ENCODE data around the gene TMEM40.
"Not testable (repeated sequence)": the region's sequence is repeated elsewhere in the genome, so short reads cannot be mapped to it uniquely, and the experiment has no call there.

The TMEM40 gene, protein sequence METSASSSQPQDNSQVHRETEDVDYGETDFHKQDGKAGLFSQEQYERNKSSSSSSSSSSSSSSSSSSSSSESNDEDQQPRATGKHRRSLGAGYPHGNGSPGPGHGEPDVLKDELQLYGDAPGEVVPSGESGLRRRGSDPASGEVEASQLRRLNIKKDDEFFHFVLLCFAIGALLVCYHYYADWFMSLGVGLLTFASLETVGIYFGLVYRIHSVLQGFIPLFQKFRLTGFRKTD

DNA sequence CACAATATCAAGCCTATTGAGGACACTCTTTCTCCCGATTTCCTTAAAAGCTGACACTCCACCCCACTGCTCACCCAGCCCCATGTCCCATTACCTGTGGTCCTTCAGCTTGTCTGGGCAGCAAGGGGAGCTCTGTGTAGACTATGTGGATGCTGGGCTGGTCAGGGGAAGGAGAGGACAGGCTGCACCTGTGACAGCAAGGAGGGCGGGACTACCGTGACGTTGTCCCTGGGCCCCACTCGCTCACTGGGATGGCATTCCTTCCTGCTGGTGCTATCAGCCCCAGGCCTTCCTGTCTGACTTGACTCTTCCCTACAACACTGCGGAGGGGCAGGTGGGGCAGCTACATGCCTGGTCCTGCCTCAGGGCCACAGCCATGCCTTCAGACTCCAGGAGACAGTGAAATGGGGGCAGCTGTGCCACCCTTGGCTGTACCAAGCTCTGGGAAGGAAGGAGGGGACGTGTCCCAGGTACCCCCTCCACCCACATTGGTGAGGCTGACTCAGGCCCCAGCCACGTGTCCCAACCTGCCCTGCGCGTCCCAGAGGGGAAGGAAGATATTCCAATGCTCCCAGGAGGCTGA is at the start of gene TMEM40:
Gene TMEM40 (minus strand): TSS at position 163 of the 583 bp plus-strand sequence. CDS start 9,427 bp downstream, outside the sequence.
- DNase-seq (ENCODE audit: low spot score), result no peak

DNA sequence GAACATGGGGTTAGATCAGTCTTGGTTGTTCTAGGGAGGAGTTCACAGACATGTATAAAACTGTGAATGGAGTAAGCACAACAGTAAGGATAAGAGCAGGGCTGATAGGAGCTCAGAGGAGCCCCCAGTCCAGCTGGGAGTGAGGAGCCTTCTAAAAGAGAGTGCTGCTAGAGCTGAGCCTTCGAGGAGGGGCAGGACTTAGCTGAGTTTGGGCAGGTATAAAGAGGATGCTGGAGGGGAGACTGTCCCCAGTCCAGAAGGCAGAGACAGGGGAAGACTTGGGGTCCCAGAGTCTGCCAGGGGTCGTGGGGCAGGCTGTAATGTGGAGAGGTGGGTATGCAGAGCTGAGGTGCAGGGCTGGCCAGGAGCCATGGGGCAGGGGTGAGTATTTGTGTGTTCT is 49.5 kb upstream of the TMEM40 start:
- DNase-seq (ENCODE audit: low spot score), result no peak

DNA sequence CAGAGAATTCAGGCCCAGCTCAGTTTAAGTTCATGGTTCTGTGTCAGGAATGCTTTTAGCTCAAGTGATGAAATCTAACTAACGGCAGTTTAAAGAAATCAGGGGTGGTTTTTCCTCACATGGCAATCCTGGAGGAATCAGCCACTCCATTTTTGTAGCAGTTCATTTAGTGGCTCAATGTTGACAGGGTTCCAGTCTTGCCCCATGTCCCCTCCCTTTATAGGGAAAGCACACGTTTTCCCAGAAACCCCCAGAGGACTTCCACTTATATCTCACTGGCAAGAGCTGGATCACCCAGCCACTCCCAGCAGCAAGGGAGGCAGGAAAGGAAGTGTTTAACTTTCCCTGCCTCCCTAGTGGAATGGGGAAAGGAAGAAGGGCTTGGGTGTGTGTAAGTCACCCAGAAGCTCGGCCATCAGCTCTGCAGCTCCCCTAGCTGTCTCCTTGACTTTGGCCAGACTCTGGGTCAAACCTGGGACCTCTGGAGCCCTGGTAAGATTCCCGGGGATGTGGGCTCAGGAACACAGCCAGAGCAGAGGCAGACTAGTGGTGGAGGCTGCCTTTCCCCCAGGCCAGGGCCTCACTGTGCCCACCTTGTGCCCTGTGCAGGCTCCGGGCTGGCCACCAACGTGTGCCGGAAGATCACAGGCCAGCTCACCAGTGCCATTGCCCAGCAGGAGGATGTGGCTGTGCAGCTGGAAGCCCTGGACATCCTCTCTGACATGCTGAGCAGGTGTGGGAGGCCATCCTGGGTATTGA is 48.7 kb upstream of the TMEM40 start:
- no peak for DNase-seq (ENCODE audit: low spot score)

DNA sequence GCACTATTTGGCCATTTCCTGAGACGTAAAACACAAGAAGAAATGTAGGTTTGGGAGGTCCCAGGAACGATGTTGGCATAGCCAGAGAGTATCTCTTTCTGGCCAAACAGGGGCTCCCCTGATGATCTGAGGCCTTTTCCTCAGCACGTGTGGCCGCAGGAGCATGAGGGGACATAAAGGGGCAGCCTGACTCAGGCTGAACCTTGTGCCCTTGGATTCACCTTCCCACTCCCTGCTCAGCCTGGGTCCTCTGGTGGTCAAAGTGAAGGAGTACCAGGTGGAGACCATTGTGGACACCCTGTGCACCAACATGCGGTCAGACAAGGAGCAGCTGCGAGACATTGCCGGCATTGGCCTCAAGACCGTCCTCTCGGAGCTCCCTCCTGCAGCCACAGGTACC is 48.0 kb upstream of the TMEM40 start:
- DNase-seq (ENCODE audit: low spot score), result no peak

DNA sequence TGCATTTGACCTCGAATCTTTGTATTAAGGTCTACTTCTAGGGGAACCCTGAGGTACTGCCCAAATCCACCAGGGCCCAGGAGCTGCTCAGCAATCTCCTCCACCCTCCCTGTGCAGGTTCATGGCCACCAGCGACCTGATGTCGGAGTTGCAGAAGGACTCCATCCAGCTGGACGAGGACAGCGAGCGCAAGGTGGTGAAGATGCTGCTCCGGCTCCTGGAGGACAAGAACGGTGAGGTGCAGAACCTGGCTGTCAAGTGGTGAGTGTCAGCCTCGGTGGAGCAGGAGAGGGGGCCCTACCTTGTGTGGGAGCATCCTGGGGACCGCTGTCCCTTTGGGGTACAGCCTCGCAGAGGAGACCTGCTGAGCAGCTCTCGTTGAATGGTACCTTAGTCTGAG is 44.3 kb upstream of the TMEM40 start:
- DNase-seq (ENCODE audit: low spot score), result no peak

DNA sequence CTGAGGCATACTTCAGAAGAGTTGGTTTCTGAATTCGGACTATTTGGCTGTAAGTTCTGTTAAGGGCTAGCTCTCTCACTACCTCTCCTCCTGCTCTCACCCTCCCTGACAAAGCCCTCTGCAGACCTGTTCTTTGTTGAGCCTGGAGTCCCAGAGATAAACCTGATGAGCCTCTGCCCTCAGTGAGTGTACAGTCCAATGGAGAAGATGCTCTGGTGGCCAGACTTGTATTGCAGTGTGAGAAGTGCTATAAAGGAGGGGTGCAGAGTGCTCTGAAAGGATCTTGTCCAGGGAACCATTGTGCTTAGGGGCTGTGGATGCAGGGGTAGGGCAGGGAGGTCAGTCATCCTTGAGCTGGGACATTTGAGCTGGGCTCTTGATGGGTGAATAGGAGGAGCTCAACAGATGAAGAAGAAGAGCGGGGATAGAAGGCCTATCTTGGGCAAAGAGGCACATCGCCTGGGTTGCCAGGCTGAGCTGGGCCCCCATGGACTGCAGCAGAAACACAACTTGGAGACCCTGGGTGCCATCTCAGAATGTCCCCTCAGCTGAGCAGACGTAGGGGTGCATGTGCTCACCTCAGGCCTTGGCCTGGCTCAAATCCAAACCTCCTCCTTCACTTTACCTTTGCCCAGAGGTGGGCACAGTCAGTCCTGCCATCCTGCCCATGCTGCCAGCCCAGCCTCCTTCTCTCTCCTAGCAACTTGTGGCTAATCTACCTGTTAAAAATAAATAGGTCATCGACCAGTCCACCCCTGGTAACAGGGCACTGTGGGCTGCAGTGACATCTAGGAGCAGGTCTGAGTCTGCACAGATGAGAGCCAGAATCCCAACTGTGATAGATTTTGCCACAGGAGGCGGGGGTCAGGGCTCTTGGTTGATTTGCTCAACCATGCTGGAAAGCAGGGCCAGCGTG is 40.7 kb upstream of the TMEM40 start:
- DNase-seq (ENCODE audit: low spot score), result no peak

DNA sequence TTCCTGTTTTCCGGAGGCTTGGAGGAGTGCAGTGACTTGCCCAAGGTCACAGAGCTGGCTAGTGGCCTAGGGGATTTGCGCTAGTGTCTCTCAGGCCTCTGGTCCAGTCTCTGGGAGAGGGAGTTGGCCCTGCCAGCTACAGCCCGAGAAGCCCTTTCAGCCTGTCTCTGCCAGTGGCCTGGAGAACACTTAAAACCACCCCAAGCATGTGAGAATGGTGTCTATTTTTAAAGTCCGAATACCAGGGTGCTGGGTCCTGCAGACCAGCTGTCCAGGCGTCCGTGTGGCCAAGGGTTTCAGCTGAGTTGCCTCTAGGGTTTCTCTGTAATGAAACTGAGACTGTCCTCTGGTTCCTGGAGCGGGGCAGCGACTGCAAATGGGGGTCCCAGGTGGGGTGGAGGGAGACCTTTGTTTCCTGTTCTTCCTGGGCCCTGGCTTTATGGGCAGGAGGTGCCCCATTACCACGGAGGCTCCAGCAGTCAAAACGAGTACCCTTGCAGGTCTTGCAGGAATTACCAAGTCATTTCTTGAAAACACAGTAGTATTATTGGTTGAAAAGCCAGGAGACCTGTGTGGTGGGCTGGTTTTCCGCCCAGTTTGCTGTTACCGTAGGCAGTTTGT is 39.6 kb upstream of the TMEM40 start:
- DNase-seq (ENCODE audit: low spot score), result no peak

DNA sequence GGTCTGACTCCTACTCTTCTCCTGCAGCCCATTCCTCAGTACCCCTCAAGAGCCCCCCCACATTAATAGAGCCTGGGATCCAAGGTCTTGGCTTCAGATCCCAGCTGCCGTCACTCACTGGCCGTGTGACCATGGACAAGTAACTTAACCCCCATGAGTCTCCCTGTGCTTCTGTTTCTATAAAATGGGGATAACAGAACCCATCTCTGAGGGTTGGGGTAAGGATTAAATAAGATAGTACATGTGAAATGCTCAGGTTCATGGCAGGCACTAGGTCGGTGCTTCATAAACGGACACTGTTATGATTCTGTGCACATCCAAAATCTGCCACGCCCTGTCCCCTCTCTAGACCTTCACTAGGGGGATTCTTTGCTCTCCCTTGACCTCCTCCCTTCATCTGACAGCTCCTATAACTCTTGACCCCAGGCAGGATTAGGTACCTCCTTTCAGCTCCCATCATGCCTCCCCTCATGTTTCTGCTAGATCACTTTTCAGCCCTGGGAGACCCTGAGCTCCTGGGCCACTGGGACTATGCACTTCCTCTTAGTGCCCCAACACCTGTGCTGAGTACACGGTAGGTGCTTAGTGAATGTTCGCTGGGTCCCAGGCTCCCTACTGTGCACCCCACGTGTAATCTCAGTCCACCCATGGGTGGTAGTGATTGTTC is 39.0 kb upstream of the TMEM40 start:
- no peak for DNase-seq (ENCODE audit: low spot score)

DNA sequence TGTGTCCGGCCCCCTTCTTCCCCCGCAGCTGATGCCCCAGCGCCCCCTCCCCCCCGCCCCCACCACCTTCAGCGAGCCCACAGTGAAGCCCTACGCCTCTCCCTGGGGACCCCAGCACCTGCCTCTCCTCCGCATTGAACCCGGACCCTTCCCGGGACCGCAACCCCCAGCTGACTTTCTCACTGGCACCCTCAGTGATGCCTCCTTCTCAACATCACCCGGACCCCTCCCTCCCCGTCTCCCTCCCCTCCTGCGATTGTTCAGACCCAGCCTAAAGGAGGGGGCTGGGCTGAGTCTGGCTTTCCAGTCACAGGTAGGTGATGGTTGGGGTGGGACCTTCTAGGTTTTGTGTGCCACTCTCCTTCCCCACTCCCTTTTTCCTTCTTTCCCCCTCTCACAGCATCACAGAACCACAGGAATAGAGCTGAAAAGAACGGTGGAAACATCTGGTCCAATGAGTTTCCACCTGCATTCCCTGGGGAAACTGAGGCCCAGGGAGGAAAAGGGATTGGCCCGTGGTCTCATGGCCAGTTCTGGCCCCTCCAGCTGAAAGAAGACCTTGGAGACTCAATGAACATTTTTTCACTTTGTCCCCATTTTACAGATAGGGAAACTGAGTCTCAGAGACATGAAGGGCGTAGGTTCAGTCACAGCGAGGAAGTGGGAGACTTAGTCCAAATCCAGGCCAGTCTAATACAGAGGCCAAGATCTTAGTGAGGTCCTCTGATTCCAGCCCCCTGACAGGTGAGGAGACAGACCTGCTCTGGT is 38.2 kb upstream of the TMEM40 start:
- DNase-seq (ENCODE audit: low spot score), result no peak

DNA sequence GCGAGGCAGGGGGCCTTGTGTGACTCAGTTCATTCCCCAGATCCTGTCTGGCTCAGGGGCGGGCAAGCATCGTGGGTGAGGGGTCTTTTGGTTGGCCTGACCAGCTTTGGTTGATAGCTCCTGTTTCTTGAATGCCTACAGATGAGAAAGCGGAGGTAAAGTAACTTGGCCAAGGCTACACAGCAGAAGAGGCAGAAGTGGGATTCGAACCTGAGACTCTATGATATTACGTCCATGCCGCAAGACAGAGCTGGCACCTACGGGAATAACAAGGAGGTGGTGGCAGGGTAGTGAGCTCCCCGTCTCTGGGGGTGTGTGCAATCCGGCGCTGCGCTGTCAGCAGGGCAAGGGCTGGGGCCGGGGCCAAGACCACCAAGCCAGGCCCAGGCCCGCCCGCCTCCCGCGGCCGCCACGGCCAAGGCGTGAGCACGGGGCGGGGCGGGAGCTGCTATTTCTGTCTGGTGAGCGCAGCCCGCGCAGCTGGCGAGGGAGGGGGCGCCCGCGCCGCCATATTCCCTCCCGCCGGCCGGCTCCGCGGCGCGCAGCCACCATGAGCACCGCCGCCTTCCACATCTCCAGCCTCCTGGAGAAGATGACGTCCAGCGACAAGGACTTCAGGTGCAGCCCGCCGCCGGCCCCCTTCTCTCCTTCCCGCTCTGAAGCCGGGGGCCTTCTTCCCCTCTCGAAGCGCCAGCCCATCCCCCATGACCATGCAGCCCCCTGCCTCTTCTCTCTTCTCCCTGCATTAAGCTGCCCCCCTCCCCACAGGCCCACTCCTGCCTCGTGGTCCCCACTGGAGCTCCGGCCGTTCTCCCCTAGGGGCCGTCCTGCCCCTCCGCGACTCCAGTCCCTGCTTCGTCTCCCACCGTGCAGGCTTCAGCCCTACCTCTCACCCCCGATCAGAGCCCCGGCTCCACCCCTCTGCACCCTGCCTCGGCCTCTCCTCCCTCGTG is 37.4 kb upstream of the TMEM40 start, which contains the start of gene CAND2:
Gene CAND2 (plus strand): TSS at position 510 of the 953 bp plus-strand sequence. CDS start 41 bp downstream, at position 551.
- no peak for DNase-seq (ENCODE audit: low spot score)

DNA sequence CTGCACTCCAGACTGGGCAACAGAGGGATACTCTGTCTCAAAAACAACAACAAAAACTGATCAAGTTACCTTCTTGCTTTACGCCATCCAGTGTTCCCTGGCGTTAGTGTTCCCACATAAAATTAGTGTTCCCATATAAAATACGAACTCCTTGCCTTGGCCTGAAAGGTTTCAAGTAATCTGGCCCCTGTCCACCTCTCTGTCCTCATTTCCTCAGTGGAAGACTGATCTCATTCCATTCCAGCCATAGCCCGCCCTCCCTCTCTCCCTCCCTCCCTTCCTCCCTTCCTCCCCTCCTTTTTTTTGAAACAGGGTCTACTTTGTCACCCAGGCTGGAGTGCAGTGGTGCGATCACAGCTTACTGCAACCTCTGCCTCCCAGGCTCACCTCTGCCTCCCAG is 34.6 kb upstream of the TMEM40 start:
- DNase-seq (ENCODE audit: low spot score), result no peak

DNA sequence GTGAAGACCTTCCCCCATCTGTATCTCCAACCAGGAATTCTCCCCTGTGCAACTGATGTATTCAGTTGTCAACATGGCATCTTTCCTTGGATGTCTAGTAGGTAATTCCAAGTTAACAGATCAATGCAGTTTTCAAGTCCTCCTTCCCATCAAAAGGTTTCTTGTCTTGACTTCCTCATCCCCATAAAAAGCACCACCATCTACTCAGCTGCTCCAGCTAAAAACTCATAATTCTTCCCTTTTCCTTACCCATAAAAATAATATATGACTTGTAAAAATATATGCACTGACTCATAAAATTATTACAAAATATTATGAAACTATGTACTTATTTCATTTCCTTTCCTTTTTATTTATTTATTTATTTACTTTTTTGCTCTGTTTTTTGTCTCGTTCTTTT is 32.4 kb upstream of the TMEM40 start:
- no peak for DNase-seq (ENCODE audit: low spot score)

DNA sequence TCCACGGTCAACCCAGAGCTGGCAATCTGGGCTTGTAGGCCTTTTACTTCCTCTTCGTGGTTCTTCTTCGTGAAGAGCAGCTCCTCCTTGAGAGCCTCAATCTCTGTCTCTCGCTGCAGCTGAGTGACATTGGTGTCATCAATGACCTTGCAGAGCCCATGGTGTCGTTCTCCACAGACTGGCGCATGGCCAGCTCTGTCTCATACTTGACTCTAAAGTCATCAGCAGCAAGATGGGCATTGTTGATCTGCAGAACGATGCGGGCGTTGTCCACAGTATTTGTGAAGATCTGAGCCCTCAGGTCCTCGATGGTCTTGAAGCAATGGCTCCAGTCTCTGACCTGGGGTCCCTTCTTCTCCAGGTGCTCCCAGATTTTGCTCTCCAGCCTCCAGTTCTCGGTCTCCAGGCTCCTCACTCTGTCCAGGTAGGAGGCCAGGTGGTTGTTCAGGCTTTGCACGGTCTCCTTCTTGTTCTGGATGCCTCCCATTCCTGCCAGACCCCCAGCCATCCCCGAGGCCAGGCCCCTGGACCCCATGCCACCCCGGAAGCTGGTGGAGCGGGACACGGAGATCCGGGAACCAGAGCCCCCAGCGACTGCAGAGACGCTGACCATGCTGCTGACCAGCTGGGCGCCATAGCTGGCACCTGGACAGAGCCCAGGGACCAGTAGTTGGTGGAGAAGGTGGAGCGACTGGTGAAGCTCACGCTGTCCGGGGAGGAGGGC is 29.1 kb upstream of the TMEM40 start:
- not testable (repeated sequence) for DNase-seq (ENCODE audit: low spot score)

DNA sequence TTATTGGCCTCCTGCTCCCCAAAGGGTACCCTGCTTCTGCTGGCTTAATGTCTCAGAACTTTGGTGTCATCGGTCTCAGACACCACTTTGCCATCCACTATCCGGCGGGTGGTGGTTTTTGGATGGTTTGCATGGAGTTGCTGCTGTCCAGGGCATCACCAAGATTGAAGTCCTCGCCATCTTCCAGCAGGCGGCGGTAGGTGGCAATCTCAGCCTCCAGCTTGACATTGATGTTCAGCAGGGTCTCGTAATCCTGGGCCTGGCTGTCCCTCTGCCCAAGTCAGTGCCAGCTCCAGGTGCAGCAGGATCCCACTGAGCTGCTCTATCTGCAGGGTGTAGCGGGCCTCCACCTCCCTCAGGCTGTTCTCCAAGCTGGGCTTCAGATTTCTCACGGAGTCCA is 28.3 kb upstream of the TMEM40 start:
- DNase-seq (ENCODE audit: low spot score), result not testable (repeated sequence)

DNA sequence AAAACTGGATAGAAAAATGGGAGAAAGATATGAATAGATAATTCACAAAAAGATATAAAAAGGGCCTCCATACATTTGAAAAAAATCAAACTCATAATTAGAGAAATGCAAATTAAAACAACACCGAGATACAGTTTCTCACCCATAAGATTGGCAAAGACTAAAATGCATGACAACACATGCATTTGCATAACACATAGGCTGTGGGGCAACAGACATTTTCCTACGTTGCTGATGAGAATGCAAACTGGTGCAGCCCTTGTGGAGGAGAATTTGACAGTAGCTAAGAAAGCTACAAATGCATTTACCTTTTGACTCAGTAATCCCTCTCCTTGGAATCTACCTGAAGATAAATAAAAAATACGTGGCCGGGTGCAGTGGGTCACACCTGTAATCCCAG is 26.0 kb upstream of the TMEM40 start:
- no peak for DNase-seq (ENCODE audit: low spot score)

DNA sequence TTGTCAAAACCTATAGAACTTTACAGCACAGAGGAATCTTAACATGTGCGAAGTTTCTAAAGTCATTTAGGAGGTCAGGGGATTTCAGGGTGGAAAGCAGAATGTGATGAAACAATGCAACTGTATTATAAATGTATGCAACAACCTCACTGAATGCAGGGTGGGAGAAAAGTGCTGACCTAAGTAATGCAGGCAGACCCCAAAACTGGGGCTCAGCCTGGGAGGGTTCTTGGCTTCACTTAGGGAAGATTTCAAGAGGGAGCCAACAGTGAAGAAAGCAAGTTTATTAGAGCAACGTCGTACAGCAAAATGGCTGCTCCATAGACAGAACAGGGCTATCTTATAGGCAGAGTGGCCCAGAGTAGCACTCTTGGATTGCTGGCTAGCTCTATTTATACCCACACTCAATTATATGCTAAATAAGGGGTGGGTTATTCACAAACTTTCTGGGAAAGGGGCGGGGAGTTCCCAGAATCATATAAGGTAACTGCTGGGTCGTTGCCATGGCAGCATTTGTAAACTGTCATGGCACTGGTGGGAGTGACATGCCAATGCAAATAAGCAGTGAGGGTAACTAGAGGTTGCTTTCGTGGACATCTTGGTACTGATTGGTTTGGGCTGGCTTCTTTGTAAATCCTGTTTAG is 23.2 kb upstream of the TMEM40 start:
- no peak for DNase-seq (ENCODE audit: low spot score)

DNA sequence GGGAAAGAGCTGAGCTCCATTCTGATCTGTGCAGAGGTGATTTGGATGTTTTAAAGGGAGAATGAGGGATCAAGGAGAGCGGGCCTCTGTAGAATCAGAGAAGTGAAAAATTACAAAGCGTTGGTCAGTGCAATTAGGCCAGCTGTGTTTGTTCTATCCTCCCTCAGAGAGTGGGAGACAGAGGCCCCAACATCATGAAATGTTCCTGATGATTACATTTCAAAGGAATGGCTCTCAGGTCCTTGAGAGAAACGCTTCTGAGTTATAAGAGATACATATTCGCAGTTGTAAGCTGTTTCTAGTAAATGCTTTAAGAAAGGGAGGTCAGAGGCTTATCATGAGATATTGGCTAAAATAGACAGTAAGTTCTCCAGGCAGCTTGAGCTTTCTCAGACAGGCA is 21.7 kb upstream of the TMEM40 start:
- DNase-seq (ENCODE audit: low spot score), result no peak

DNA sequence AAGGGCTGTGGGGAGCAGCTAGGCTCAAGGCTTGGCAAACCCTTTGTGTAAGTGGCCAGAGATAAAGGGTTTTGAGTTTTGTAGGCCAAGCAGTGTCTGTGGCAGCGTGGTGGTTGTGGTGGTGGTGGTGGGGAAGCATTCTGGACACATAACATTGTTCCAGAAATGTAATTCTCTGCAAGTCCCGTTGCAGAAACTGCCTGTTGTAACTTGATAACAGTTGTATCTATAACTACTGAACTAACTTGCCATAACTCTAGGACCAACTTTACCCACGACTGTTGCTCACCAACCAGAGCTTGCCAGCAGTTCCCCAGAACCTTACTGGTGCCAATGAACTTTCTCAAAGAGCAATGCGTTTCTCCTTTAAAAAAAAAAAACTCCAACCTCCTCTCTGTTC is 18.1 kb upstream of the TMEM40 start:
- DNase-seq (ENCODE audit: low spot score), result no peak
